GM23338 (cell line): ENCODE results near the gene PIGU. TPM values are rescaled to one million over a fixed set of nuclear protein-coding genes. Genes with fewer than 3 reads are reported as not detected.

Source experiments
- ATAC-seq: fragments of 200-7000 bp; cut with Tn5 transposase; 3 replicates; pipeline ENCODE4 v1.9.1; 2020
- DNase-seq: peaks from one replicate; pipeline ENCODE4 v3.0.0-alpha.2; 2015; ENCODE audit warnings: low spot score
- H2AFZ ChIP-seq: fragments of 200-600 bp; sonication (generic); 2 replicates; pipeline ENCODE4 v1.8.0; 2016; ENCODE audit warnings: antibody characterized with exemption, mild to moderate bottlenecking, moderate library complexity
- H3F3A ChIP-seq: fragments of 200-600 bp; sonication (generic); replicated peaks from 2 replicates; pipeline ENCODE4 v1.8.0; 2017; ENCODE audit warnings: antibody characterized with exemption, mixed run types, low read depth
- H3K27ac ChIP-seq: fragments of 200-600 bp; sonication (generic); 2 replicates; pipeline ENCODE4 v1.6.1; 2016; ENCODE audit warnings: low read depth
- H3K27me3 ChIP-seq: fragments of 200-600 bp; sonication (generic); 2 replicates; pipeline ENCODE4 v1.8.0; 2016; ENCODE audit warnings: mild to moderate bottlenecking, mixed run types, moderate library complexity; ENCODE audit not compliant: insufficient read depth
- H3K36me3 ChIP-seq: fragments of 200-600 bp; sonication (generic); 2 replicates; pipeline ENCODE4 v1.8.0; 2016; ENCODE audit warnings: mild to moderate bottlenecking; ENCODE audit not compliant: insufficient read depth
- H3K4me1 ChIP-seq: fragments of 200-600 bp; sonication (generic); 2 replicates; pipeline ENCODE4 v1.8.0; 2016; ENCODE audit warnings: mild to moderate bottlenecking, moderate library complexity; ENCODE audit not compliant: insufficient read depth
- H3K4me2 ChIP-seq: fragments of 200-600 bp; sonication (generic); 2 replicates; pipeline ENCODE4 v1.7.1; 2017; ENCODE audit warnings: mixed run types
- H3K4me3 ChIP-seq: fragments of 200-600 bp; sonication (generic); 2 replicates; pipeline ENCODE4 v1.6.1; 2016; ENCODE audit warnings: mixed run types
- H3K79me2 ChIP-seq: fragments of 200-600 bp; sonication (generic); replicated peaks from 2 replicates; pipeline ENCODE4 v1.8.0; 2017; ENCODE audit warnings: mild to moderate bottlenecking; ENCODE audit not compliant: insufficient read depth
- H3K9me2 ChIP-seq: fragments of 200-600 bp; sonication (generic); 2 replicates; pipeline ENCODE4 v1.8.0; 2017; ENCODE audit not compliant: insufficient read depth
- H4K20me1 ChIP-seq: fragments of 200-600 bp; sonication (generic); replicated peaks from 2 replicates; pipeline ENCODE4 v1.8.0; 2017; ENCODE audit warnings: mild to moderate bottlenecking; ENCODE audit not compliant: insufficient read depth
- H3K27ac Mint-ChIP-seq: 2 replicates; pipeline ENCODE4 v1.8.0; 2020; ENCODE audit warnings: inconsistent platforms, mild to moderate bottlenecking, moderate library complexity, mixed read lengths
- H3K27me3 Mint-ChIP-seq: 3 replicates; pipeline ENCODE4 v1.8.0; 2022; ENCODE audit warnings: low read depth, mild to moderate bottlenecking, moderate library complexity, mixed read lengths, inconsistent platforms; ENCODE audit not compliant: insufficient read depth, poor library complexity
- H3K36me3 Mint-ChIP-seq: 3 replicates; pipeline ENCODE4 v1.8.0; 2021; ENCODE audit warnings: low read depth, mild to moderate bottlenecking, inconsistent platforms, moderate library complexity, mixed read lengths
- H3K4me1 Mint-ChIP-seq: 3 replicates; pipeline ENCODE4 v1.8.0; 2020; ENCODE audit warnings: mild to moderate bottlenecking, inconsistent platforms, mixed read lengths
- H3K4me3 Mint-ChIP-seq: 3 replicates; pipeline ENCODE4 v1.8.0; 2021; ENCODE audit warnings: moderate library complexity, mild to moderate bottlenecking, inconsistent platforms, mixed read lengths
- H3K9me3 Mint-ChIP-seq: 3 replicates; pipeline ENCODE4 v1.8.0; 2020; ENCODE audit warnings: moderate library complexity, mild to moderate bottlenecking, inconsistent platforms, mixed read lengths
- CREB1 ChIP-seq: fragments of 250-450 bp; sonication (Bioruptor Pico); IDR thresholded peaks from 2 replicates; pipeline ENCODE4 v1.5.0; 2020; ENCODE audit warnings: low read depth, mild to moderate bottlenecking, moderate library complexity
- EZH2 ChIP-seq: fragments of 200-600 bp; sonication (generic); IDR thresholded peaks from one replicate; pipeline ENCODE4 v1.8.0; 2017; ENCODE audit warnings: antibody characterized with exemption, mild to moderate bottlenecking, low read depth; ENCODE audit not compliant: unreplicated experiment
- EZH2phosphoT487 ChIP-seq: fragments of 200-600 bp; sonication (generic); IDR thresholded peaks from one replicate; pipeline ENCODE4 v1.8.1; 2018; ENCODE audit warnings: antibody characterized with exemption; ENCODE audit not compliant: unreplicated experiment
- JUNB ChIP-seq: IDR thresholded peaks from one replicate; pipeline ENCODE4 v1.6.1; 2016; ENCODE audit warnings: antibody characterized with exemption; ENCODE audit not compliant: unreplicated experiment
- POLR2AphosphoS5 ChIP-seq: IDR thresholded peaks from 2 replicates; pipeline ENCODE4 v1.6.1; 2016; ENCODE audit warnings: antibody characterized with exemption, low read depth
- REST ChIP-seq: IDR thresholded peaks from one replicate; pipeline ENCODE4 v1.6.1; 2018; ENCODE audit warnings: antibody characterized with exemption; ENCODE audit not compliant: unreplicated experiment
- STAT1 ChIP-seq: IDR thresholded peaks from one replicate; pipeline ENCODE4 v1.6.1; 2016; ENCODE audit warnings: antibody characterized with exemption; ENCODE audit not compliant: unreplicated experiment
- ZNF114 ChIP-seq: fragments of 250-450 bp; sonication (Bioruptor Pico); IDR thresholded peaks from 2 replicates; pipeline ENCODE4 v1.5.0; 2020; ENCODE audit warnings: mild to moderate bottlenecking, moderate library complexity
- ZNF331 ChIP-seq: fragments of 250-450 bp; sonication (Bioruptor Pico); IDR thresholded peaks from 2 replicates; pipeline ENCODE4 v1.5.0; 2020; ENCODE audit warnings: low read depth, mild to moderate bottlenecking, moderate library complexity
- polyA plus RNA-seq: library from polyadenylated mRNA; unstranded; fragments of >200 nt; fragmentation: Nextera tagmentation; extraction: Ambion mirVana; gene quantifications from 2 replicates; pipeline ENCODE4 v1.2.1, GENCODE V29; 2016
- total RNA-seq: library from RNA; depleted of rRNA; stranded (reverse); fragments of >200 nt; shearing (Covaris generic); gene quantifications from 2 replicates; pipeline ENCODE4 v1.2.3, GENCODE V29; 2014
- TF ChIP-seq, protein P1 (sequence below): IDR thresholded peaks from 2 replicates; pipeline ENCODE4 v1.6.1; 2016; ENCODE audit warnings: antibody characterized with exemption
- TF ChIP-seq, protein P2 (sequence below), 2 experiments: fragments of 200-600 bp in 1 of 2; sonication (generic) in 1 of 2; conservative IDR thresholded peaks; 2 replicates each; pipeline versions ENCODE4 v1.5.1 to v1.6.1; 2016 to 2017; ENCODE audit warnings: antibody characterized with exemption in 2 of 2, low read depth in 2 of 2, mild to moderate bottlenecking in 2 of 2, moderate library complexity in 1 of 2

The PIGU gene
- total and polyA plus RNA-seq, 2 experiments from 2014 or later = 24.3 to 28.9 TPM

GRCh38 chr20:34585019-34585418 is 91.9 kb downstream of the PIGU start:
- H3K27ac ChIP-seq = no peak overlapping the region
- TF ChIP-seq STAT1 (no peak), EZH2 (no peak)
- no peak overlapping the region for H3K4me3 ChIP-seq
- H3K36me3 Mint-ChIP-seq = peaks cover 4% of the 10 kb centered on the region
- no peak for ATAC-seq
- no peaks in the 10 kb centered on the region for H3K4me1 Mint-ChIP-seq
- no peaks in the 10 kb centered on the region for H3K79me2 ChIP-seq
- DNase-seq = no peak
- no peaks in the 10 kb centered on the region; the same call in 1 of the 2 replicates for H3K36me3 ChIP-seq
- no peaks in the 10 kb centered on the region for H3K27me3 ChIP-seq
- H3K4me3 Mint-ChIP-seq = no peak overlapping the region
- no peaks in the 10 kb centered on the region for H3K4me1 ChIP-seq
- no peak overlapping the region for H3K4me2 ChIP-seq
- H2AFZ ChIP-seq = no peak overlapping the region
- H3F3A ChIP-seq = no peaks in the 10 kb centered on the region
- H3K9me3 Mint-ChIP-seq = no peaks in the 10 kb centered on the region
- H3K9me2 ChIP-seq = no peaks in the 10 kb centered on the region
- no peak overlapping the region for H3K27ac Mint-ChIP-seq
- H3K27me3 Mint-ChIP-seq = peaks cover 4% of the 10 kb centered on the region
- H4K20me1 ChIP-seq = no peaks in the 10 kb centered on the region; the same call in 1 of the 2 replicates

DNA sequence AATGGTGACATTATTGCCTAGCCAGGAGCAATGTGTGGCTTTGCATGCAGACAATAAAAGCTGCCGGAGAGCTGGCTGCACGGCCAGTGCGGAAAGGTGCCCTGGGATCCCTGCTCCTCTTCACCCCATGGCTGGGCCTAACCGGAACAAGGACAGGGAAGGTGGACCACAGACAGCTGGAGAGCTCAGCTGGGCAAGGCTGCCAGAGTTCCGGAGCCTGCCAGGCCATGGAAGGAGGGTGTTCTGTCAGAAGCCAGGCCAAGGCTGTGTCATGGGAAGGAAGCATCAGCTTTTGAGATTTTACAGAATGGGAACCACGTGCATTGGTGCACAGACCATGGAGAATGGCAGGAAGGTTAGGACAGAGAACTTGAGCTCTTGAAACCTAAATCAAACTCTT is 93.3 kb downstream of the PIGU start:
- H3K27me3 Mint-ChIP-seq = peaks cover 4% of the 10 kb centered on the region
- H3K4me3 ChIP-seq = no peak overlapping the region
- H3K36me3 Mint-ChIP-seq = peaks cover 4% of the 10 kb centered on the region
- no peak overlapping the region for H2AFZ ChIP-seq
- H3K4me1 ChIP-seq = no peaks in the 10 kb centered on the region
- H3K27me3 ChIP-seq = no peaks in the 10 kb centered on the region
- no peaks in the 10 kb centered on the region for H3K79me2 ChIP-seq
- DNase-seq (no peak), ATAC-seq (no peak)
- H3K4me3 Mint-ChIP-seq = no peak overlapping the region
- H3K27ac ChIP-seq = no peak overlapping the region
- H3K36me3 ChIP-seq = no peaks in the 10 kb centered on the region; the same call in 1 of the 2 replicates
- no peak overlapping the region for H3K27ac Mint-ChIP-seq
- H3K9me2 ChIP-seq = no peaks in the 10 kb centered on the region
- no peaks in the 10 kb centered on the region for H3K9me3 Mint-ChIP-seq
- no peaks in the 10 kb centered on the region for H3K4me1 Mint-ChIP-seq
- TF ChIP-seq STAT1 (no peak), REST (no peak), JUNB (no peak), EZH2 (no peak), CREB1 (CRISPR knock-in tag) (no peak), ZNF114 (CRISPR knock-in tag) (no peak), POLR2AphosphoS5 (no peak), EZH2phosphoT487 (no peak), ZNF331 (CRISPR knock-in tag) (no peak)
- TF ChIP-seq, protein P1, sequence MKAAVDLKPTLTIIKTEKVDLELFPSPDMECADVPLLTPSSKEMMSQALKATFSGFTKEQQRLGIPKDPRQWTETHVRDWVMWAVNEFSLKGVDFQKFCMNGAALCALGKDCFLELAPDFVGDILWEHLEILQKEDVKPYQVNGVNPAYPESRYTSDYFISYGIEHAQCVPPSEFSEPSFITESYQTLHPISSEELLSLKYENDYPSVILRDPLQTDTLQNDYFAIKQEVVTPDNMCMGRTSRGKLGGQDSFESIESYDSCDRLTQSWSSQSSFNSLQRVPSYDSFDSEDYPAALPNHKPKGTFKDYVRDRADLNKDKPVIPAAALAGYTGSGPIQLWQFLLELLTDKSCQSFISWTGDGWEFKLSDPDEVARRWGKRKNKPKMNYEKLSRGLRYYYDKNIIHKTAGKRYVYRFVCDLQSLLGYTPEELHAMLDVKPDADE = no peak
- TF ChIP-seq, protein P2, sequence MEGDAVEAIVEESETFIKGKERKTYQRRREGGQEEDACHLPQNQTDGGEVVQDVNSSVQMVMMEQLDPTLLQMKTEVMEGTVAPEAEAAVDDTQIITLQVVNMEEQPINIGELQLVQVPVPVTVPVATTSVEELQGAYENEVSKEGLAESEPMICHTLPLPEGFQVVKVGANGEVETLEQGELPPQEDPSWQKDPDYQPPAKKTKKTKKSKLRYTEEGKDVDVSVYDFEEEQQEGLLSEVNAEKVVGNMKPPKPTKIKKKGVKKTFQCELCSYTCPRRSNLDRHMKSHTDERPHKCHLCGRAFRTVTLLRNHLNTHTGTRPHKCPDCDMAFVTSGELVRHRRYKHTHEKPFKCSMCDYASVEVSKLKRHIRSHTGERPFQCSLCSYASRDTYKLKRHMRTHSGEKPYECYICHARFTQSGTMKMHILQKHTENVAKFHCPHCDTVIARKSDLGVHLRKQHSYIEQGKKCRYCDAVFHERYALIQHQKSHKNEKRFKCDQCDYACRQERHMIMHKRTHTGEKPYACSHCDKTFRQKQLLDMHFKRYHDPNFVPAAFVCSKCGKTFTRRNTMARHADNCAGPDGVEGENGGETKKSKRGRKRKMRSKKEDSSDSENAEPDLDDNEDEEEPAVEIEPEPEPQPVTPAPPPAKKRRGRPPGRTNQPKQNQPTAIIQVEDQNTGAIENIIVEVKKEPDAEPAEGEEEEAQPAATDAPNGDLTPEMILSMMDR (conservative IDR thresholded peaks at IDR 0.05; ENCODE audit: low read depth in 2 of 2) = no peak
- no peak overlapping the region for H3K4me2 ChIP-seq
- no peaks in the 10 kb centered on the region for H3F3A ChIP-seq
- no peaks in the 10 kb centered on the region; the same call in 1 of the 2 replicates for H4K20me1 ChIP-seq
